Astrocyte (in vitro differentiated cells and primary cell): Measurements from ENCODE around the gene ADCK1. TPM values are rescaled to one million over a fixed set of nuclear protein-coding genes. Genes with fewer than 3 reads are reported as not detected.

ENCODE experiments used
- DNase-seq: peaks from one replicate; pipeline ENCODE4 v3.0.0-alpha.2; 2010; ENCODE audit warnings: low read depth
- FAIRE-seq: peaks from 2 replicates; lab custom pipeline; 2011; peaks lifted over from hg19 to GRCh38; lab: Jason Lieb, UNC
- H2AFZ ChIP-seq: 2 replicates; pipeline ENCODE4 v1.6.0; 2012; ENCODE audit warnings: low read depth, low read length, inconsistent platforms
- H3K27ac ChIP-seq: 2 replicates; pipeline ENCODE4 v1.5.1; 2011; ENCODE audit warnings: low read depth, low read length, inconsistent platforms
- H3K27me3 ChIP-seq: 2 replicates; pipeline ENCODE4 v1.6.0; 2011; ENCODE audit warnings: low read length, inconsistent platforms; ENCODE audit not compliant: insufficient read depth
- H3K36me3 ChIP-seq: 2 replicates; pipeline ENCODE4 v1.5.1; 2011; ENCODE audit warnings: low read length, inconsistent platforms; ENCODE audit not compliant: insufficient read depth
- H3K4me1 ChIP-seq: 2 replicates; pipeline ENCODE4 v1.5.1; 2011; ENCODE audit warnings: low read length, inconsistent platforms; ENCODE audit not compliant: insufficient read depth
- H3K4me2 ChIP-seq: 2 replicates; pipeline ENCODE4 v1.6.0; 2012; ENCODE audit warnings: low read length, inconsistent platforms
- H3K4me3 ChIP-seq: 2 replicates; pipeline ENCODE4 v1.5.1; 2011; ENCODE audit warnings: low read depth, mild to moderate bottlenecking, low read length, inconsistent platforms; ENCODE audit not compliant: insufficient read depth
- H3K79me2 ChIP-seq: 2 replicates; pipeline ENCODE4 v1.6.0; 2012; ENCODE audit warnings: mild to moderate bottlenecking, low read length, inconsistent platforms; ENCODE audit not compliant: insufficient read depth
- H3K9ac ChIP-seq: 2 replicates; pipeline ENCODE4 v1.6.0; 2012; ENCODE audit warnings: mild to moderate bottlenecking, low read length, inconsistent platforms
- H3K9me3 ChIP-seq: 2 replicates; pipeline ENCODE4 v1.5.1; 2012; ENCODE audit warnings: low read depth, mild to moderate bottlenecking, low read length, inconsistent platforms; ENCODE audit not compliant: insufficient read depth
- H4K20me1 ChIP-seq: 2 replicates; pipeline ENCODE4 v1.6.0; 2012; ENCODE audit warnings: low read length, inconsistent platforms; ENCODE audit not compliant: insufficient read depth
- H3K27ac Mint-ChIP-seq: one replicate; pipeline ENCODE4 v1.8.0; 2021; ENCODE audit warnings: mild to moderate bottlenecking, mixed read lengths; ENCODE audit not compliant: unreplicated experiment
- H3K27me3 Mint-ChIP-seq: one replicate; pipeline ENCODE4 v1.8.0; 2021; ENCODE audit warnings: low read depth, mixed read lengths; ENCODE audit not compliant: unreplicated experiment
- H3K36me3 Mint-ChIP-seq: one replicate; pipeline ENCODE4 v1.8.0; 2021; ENCODE audit warnings: low read depth, mixed read lengths; ENCODE audit not compliant: unreplicated experiment
- H3K4me1 Mint-ChIP-seq: one replicate; pipeline ENCODE4 v1.8.0; 2021; ENCODE audit warnings: low read depth, mixed read lengths; ENCODE audit not compliant: unreplicated experiment
- H3K4me3 Mint-ChIP-seq: one replicate; pipeline ENCODE4 v1.8.0; 2021; ENCODE audit warnings: mild to moderate bottlenecking, moderate library complexity, mixed read lengths; ENCODE audit not compliant: unreplicated experiment
- H3K9me3 Mint-ChIP-seq: one replicate; pipeline ENCODE4 v1.8.0; 2021; ENCODE audit warnings: mild to moderate bottlenecking, mixed read lengths; ENCODE audit not compliant: unreplicated experiment
- EZH2 ChIP-seq: IDR thresholded peaks from 2 replicates; pipeline ENCODE4 v1.6.1; 2012; ENCODE audit warnings: mild to moderate bottlenecking, low read length, inconsistent platforms; ENCODE audit not compliant: insufficient read depth
- total RNA-seq: library from RNA; stranded (reverse); gene quantifications from 2 replicates; pipeline ENCODE4 v1.2.1, GENCODE V29; 2021
- TF ChIP-seq, protein P1 (sequence below): IDR thresholded peaks from 2 replicates; pipeline ENCODE4 v1.5.1; 2011; ENCODE audit warnings: low read depth, mild to moderate bottlenecking, inconsistent platforms, low read length, moderate library complexity; ENCODE audit not compliant: insufficient read depth

ADCK1 gene
- total RNA-seq, 1 donor from 2014 or later, result 5.8 TPM

DNA sequence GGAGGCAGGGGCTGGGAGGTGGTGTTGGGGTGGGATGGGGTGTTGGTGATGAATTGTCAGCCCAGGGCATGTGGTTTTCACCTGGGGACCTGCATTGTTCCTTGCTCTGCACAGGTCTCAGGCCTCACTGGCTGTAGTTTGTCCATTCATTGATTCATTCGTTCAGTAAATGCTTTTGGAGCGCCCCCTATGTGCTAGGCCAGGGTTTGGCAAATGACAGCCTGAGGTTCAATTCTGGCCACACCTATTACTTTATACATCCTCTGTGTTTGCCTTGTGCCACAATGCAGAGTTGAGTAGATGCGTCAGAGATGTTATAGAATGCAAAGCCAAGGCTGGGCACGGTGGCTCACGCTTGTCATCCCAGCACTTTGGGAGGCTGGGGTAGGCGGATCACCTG lies 4.7 kb downstream of the ADCK1 start:
- Histone ChIP-seq H3K9ac (no peak overlapping the region), H3K4me1 (peaks cover 3% of the 10 kb centered on the region), H2AFZ (no peak overlapping the region), H3K36me3 (no peaks in the 10 kb centered on the region), H3K9me3 (no peaks in the 10 kb centered on the region), H3K4me3 (no peak overlapping the region), H3K4me2 (no peak overlapping the region), H3K27me3 (no peaks in the 10 kb centered on the region), H3K79me2 (no peaks in the 10 kb centered on the region), H4K20me1 (no peaks in the 10 kb centered on the region), H3K27ac (no peak overlapping the region)
- H3K36me3 Mint-ChIP-seq, result no peaks in the 10 kb centered on the region
- no peak for FAIRE-seq
- no peak for TF ChIP-seq EZH2
- TF ChIP-seq, protein P1, sequence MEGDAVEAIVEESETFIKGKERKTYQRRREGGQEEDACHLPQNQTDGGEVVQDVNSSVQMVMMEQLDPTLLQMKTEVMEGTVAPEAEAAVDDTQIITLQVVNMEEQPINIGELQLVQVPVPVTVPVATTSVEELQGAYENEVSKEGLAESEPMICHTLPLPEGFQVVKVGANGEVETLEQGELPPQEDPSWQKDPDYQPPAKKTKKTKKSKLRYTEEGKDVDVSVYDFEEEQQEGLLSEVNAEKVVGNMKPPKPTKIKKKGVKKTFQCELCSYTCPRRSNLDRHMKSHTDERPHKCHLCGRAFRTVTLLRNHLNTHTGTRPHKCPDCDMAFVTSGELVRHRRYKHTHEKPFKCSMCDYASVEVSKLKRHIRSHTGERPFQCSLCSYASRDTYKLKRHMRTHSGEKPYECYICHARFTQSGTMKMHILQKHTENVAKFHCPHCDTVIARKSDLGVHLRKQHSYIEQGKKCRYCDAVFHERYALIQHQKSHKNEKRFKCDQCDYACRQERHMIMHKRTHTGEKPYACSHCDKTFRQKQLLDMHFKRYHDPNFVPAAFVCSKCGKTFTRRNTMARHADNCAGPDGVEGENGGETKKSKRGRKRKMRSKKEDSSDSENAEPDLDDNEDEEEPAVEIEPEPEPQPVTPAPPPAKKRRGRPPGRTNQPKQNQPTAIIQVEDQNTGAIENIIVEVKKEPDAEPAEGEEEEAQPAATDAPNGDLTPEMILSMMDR, result no peak
- H3K27me3 Mint-ChIP-seq, result no peaks in the 10 kb centered on the region
- H3K4me3 Mint-ChIP-seq, result no peak overlapping the region
- H3K27ac Mint-ChIP-seq, result no peak overlapping the region
- H3K9me3 Mint-ChIP-seq, result no peaks in the 10 kb centered on the region
- DNase-seq, result no peak
- H3K4me1 Mint-ChIP-seq, result no peaks in the 10 kb centered on the region

DNA sequence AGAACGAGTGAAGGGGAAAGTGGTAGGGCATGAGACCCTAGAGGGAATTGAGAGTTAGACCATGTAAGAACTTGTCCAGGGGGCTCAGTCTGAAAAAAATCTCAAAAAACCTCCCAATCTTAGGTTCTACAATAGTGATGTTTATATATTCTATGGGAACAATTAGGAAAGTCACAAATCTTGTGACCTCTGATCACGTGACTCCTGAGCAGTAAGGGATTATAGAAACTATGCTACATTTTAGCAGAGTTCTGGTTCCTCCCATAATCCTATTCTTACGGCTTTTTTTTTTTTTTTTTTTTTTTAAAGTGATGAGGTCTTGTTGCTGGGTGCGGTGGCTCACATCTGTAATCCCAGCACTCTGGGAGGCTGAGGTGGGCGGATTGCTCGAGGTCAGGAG lies 5.8 kb downstream of the ADCK1 start:
- Histone ChIP-seq H3K4me3 (no peak overlapping the region), H3K4me2 (no peak overlapping the region), H2AFZ (no peak overlapping the region), H4K20me1 (no peaks in the 10 kb centered on the region), H3K36me3 (no peaks in the 10 kb centered on the region), H3K27ac (no peak overlapping the region), H3K9ac (no peak overlapping the region), H3K79me2 (no peaks in the 10 kb centered on the region), H3K9me3 (no peaks in the 10 kb centered on the region), H3K4me1 (no peaks in the 10 kb centered on the region), H3K27me3 (no peaks in the 10 kb centered on the region)
- H3K36me3 Mint-ChIP-seq, result no peaks in the 10 kb centered on the region
- FAIRE-seq, result no peak
- H3K27ac Mint-ChIP-seq, result no peak overlapping the region
- no peaks in the 10 kb centered on the region for H3K27me3 Mint-ChIP-seq
- no peak overlapping the region for H3K4me3 Mint-ChIP-seq
- no peak for DNase-seq
- TF ChIP-seq EZH2, result no peak
- TF ChIP-seq, protein P1, result no peak
- no peaks in the 10 kb centered on the region for H3K9me3 Mint-ChIP-seq
- H3K4me1 Mint-ChIP-seq, result no peaks in the 10 kb centered on the region

DNA sequence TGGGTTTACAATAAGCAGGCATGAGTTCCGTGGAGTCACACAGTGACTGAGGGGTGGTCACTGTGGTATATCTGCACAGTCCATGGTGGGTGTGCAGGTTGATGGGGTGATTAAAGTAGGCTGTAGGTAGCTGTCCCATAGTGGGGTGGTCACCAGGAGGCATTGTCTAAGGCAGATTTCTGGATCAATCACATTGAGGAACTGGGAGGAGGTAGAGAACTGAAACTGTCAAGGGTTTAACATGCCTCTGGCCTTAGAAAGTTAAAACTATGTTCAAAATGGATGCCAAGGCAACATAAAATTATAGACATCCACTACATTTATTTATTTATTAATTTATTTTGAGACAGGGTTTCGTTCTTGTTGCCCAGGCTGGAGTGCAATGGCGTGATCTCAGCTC lies 8.3 kb downstream of the ADCK1 start:
- Histone ChIP-seq H3K36me3 (no peaks in the 10 kb centered on the region), H2AFZ (no peak overlapping the region), H3K4me1 (no peaks in the 10 kb centered on the region), H3K4me3 (no peak overlapping the region), H3K9me3 (no peaks in the 10 kb centered on the region), H4K20me1 (no peaks in the 10 kb centered on the region), H3K27me3 (no peaks in the 10 kb centered on the region), H3K9ac (no peak overlapping the region), H3K79me2 (no peaks in the 10 kb centered on the region), H3K27ac (no peak overlapping the region), H3K4me2 (no peak overlapping the region)
- H3K36me3 Mint-ChIP-seq, result no peaks in the 10 kb centered on the region
- H3K27me3 Mint-ChIP-seq, result no peaks in the 10 kb centered on the region
- no peak overlapping the region for H3K4me3 Mint-ChIP-seq
- H3K27ac Mint-ChIP-seq, result no peak overlapping the region
- no peak for FAIRE-seq
- no peaks in the 10 kb centered on the region for H3K9me3 Mint-ChIP-seq
- H3K4me1 Mint-ChIP-seq, result no peaks in the 10 kb centered on the region
- no peak for TF ChIP-seq EZH2
- TF ChIP-seq, protein P1, result no peak
- DNase-seq, result no peak
